Daoy (cell line): ENCODE data around the gene PPP1R3C. TPM values are rescaled to one million over a fixed set of nuclear protein-coding genes. Genes with fewer than 3 reads are reported as not detected.

Source experiments
- DNase-seq: peaks from one replicate; pipeline ENCODE4 v3.0.0-alpha.2; 2015; ENCODE audit warnings: low read depth
- total RNA-seq: library from RNA; depleted of rRNA; stranded (reverse); fragments of >200 nt; shearing (Covaris generic); gene quantifications from 2 replicates; pipeline ENCODE4 v1.2.3, GENCODE V29; 2014

Gene PPP1R3C
- total RNA-seq, 1 experiment from 2014 or later: 0.74 TPM

DNA sequence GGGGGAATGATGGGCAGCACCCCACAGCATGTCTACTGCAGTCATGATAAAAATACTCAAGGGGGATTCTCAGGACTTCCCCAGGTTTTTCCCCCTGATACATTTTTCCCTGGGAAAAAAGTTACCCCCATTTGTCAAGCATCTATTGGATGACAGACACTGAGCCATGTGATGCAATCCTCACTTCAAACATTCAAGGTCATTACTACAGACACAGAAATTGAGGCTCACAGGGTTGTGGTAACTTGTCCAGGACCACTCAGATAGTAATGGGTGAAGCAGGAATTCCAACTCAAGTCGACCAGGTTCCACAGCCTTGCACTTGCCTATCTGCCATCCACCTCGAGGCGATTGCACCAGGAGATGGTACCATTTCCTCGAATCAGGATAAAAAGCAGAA is 31.7 kb downstream of the PPP1R3C start:
- no peak for DNase-seq

GRCh38 chr10:91598211-91598977 is 34.5 kb downstream of the PPP1R3C start:
- peak; percentile 67 for DNase-seq

DNA sequence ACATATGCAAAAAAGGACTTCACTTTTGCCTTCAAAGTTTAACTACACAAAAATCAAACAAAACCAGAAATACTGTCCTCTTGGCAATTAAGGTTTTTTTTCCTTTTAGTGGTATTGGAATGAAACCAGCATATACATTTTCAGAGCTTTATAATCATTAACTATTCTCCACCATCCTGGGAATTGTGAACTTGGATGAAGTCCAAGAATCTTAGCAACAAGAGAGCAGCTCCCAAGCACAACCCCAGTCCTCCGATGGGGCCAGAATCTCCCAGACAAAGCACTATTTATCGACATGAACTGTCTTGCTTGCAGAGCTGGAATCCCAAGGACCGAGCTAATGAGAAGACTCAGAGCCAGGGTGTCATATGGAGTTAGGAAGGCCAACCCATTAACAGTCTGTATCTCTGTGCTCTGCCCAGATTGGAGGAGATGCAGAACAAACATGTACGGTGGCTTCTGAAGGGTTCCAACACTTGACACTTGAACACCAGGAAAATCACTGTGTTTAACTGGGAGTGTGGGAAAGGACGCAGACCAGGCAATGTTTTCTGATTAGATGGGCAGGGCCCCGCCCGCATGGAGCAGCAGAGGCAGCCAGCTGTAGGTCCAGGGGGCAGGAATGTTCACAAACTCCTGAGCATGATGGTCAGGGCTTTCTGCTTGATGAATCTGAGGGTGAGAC is 35.5 kb downstream of the PPP1R3C start:
- no peak for DNase-seq

DNA sequence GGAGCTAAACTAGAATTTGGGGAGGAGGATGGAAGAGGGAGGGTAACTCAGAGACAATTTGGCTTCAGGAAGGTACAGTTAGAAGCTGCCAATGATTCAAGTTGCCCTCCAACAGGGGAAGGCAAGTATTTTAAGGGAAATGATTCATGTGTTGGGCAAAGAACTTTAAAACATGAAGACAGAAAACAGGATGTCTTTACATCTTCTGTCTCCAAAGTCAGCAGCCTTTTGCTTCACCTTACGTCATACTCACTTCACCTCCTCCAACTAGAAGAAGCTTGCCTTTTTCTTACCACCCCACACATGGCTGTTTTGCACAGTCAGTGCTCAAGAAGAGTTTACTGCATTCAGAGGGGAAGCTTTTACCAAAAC is 36.1 kb downstream of the PPP1R3C start:
- peak; percentile 9 for DNase-seq

DNA sequence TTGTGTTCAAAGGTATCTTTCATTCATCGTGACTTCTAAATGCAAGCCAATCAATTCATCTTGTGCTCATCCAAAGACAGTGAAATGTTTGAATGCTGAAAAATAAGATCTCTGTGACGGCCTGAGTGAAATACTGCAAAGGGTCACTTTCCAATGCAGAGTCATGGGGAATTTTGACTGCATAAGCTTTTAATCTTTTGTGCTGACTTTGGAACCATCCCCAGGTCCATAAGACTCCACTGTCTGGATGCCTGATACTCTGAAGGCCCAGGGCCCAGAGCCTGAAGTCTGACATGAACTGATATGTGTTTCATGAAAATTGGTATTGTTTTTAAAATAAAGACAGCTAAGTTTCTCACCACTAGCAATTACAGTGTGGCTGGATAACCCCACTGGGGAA is 39.0 kb downstream of the PPP1R3C start:
- no peak for DNase-seq

DNA sequence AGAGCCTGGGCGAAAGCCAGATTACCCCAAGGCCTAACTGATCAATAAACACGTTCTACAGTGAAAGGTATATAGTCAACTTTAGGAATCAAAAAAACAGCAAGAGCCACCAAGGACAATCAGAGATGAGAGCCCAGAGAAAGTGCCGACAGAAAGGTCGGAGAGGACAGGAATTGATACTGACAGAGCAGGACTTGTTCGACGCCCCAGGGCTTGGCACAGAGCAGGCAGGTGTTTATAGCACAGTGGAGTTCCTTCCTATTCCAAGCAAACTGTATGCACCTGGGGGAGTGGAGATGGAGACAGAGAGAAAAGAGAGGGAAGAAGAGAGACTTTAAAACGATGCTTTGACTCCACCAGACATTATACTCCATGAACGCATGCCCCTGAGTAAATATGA is 39.5 kb downstream of the PPP1R3C start:
- DNase-seq: no peak

GRCh38 chr10:91592266-91592975 is 40.5 kb downstream of the PPP1R3C start:
- no peak for DNase-seq

DNA sequence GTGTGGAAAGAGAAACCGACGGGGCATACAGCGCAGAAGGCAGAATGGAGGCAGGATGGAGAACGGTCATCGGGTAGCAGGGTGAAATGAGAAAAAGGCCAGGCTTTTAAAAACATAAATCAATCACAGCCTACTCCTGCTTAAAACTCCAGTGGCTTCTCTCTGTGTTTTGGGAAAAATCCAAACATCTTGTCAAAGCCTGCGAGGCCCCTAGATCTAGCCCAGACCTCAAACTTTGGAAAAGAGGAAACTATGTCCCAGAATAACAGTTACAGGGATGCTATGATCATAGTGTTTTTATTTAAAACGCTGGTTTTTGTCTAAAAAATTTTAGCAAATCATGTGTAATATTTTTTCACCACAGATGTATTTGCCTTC is 41.1 kb downstream of the PPP1R3C start:
- DNase-seq: no peak

GRCh38 chr10:91590904-91591796 is 41.7 kb downstream of the PPP1R3C start:
- peak; percentile 30 for DNase-seq

DNA sequence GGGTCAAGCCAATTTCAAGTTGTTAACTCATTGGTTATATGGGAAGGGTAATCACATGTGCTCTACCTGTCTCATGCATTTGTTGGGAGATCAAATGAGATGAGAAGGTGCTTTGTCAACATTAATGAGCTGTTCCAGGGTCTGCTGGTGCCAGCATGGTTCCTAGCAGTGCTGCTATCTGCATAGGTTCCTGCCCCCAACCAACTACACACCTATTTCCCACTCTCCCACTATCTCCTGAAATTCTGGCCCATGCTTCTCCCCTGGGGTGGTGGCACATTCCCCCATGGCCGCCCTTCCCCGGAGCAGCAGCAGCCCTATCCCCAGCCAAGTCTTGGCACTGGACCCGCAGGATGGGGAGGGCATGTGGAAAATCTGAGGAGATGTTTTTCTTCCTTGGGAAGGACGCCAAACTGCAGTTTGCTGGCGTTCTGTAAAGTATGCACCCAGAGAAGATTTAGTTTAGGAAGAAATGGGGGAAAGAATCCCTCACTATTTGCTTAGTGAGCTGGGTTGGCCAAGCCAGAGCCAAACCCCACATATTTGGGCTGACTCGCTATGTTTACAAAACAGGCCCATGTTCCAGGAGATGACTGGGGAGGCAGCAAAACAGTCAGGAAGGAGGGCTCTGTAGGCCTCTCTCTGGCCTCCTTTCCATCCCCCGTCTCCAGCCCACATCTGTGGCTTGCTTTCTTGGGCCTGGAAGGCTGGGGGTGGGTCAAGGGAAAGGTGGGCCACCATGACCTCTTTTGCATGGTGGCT is 42.5 kb downstream of the PPP1R3C start:
- DNase-seq: peak; percentile 46

GRCh38 chr10:91589658-91590035 is 43.2 kb downstream of the PPP1R3C start:
- DNase-seq: no peak

DNA sequence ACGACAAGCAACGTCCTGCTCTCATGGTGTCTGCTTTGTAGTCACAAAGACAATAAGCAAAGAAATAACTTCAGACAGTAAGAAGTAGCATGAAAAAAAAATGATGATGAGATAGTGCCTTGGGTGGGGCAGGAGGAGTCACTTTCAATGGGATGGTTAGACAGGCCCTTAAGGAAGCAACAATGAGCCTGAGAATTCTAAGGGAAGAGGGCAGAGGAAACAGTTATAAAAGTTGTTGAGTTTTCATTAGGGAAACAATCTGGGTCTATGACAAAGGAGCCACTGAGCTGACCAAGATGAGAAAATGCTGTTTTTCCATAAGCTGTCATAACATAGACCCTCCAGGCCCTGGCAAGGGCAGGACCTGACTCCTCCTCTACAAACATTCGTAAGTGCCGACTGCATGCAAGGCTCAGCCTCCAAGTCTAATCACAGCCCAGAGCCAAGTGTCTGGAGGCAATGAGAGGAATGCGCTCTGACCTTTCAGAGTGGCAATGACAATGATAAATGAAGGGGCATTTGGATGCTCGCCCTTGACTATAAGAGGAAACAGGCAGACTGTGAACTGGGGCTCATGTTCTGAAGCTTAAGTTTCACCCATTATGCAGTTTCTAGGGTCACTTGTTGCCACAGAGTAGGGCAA is 43.7 kb downstream of the PPP1R3C start:
- DNase-seq: peak; percentile 56

- peak; percentile 46 for DNase-seq
Observed at GRCh38 chr10:91587710-91588638, 44.9 kb downstream of the PPP1R3C start.

DNA sequence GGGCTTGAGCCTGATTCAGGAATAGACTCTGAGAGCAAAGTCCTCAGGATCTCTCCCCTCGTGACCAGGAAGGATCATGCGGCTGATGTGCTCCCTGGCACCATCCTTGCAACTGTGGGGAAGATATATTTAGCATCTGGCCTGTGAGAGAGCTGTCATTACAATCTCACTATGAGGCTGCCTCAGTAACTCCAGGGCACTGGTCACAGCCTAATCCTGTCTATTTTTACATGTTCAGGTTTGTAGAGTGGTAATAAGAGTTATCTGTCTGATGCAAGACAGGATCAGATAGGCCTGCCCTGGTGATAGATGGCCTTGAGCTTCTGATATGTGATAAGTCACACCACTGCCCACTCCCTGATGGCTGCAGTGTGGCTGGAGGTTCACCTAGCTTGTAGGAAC is 50.7 kb downstream of the PPP1R3C start:
- no peak for DNase-seq

DNA sequence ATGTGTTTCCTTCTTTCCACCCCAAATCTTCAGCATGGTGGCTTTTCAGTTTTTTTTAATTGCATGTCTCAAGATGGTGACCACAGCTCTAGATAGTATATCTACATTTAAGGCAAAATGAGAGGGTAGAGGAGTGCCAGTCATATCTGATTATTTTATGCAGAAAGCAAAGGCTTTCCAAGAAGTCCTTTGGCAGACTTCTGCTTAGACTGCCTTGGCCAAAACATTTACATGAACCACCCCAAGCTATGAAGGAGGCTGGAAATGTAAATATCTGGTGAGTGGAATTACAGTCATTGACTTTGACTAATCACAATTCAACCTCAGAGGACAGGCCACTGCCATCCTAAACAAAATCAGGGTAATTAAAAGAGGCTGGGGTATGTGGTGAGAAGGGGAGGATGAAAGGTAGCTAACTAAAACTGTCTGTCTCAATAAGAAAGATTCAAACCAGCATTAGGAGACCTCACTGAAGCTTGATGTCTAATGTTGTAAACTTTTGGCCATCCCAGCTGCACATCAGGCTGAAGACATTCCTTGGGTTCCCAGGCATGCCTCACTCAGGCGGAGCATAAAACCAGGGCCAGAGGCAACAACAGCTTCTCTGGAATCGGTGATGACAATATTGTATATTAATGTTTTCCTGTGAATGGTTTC is 53.4 kb downstream of the PPP1R3C start:
- DNase-seq: no peak
